ENCODE results near the gene TMTC2.

TMTC2 gene

GRCh38 chr12:83031196-83031595 is 344.5 kb downstream of the TMTC2 start:
- no peak for DNase-seq

GRCh38 chr12:83036847-83037246 is 350.1 kb downstream of the TMTC2 start:
- DNase-seq: no peak

GRCh38 chr12:83039413-83039812 is 352.7 kb downstream of the TMTC2 start:
- no peak for DNase-seq

- DNase-seq: no peak
These were observed 353.6 kb downstream of the TMTC2 start for GRCh38 chr12:83040339-83040738.

GRCh38 chr12:83040991-83041390 is 354.3 kb downstream of the TMTC2 start:
- no peak for DNase-seq

GRCh38 chr12:83042441-83043200 is 355.9 kb downstream of the TMTC2 start:
- DNase-seq: no peak

GRCh38 chr12:83044736-83045135 is 358.0 kb downstream of the TMTC2 start:
- DNase-seq: no peak

- no peak for DNase-seq
These were observed 359.3 kb downstream of the TMTC2 start for GRCh38 chr12:83046019-83046418.

GRCh38 chr12:83049306-83049705 is 362.6 kb downstream of the TMTC2 start:
- no peak for DNase-seq

- no peak for DNase-seq
These were observed 366.3 kb downstream of the TMTC2 start for GRCh38 chr12:83052890-83053541.

- DNase-seq: no peak
These were observed 370.7 kb downstream of the TMTC2 start for GRCh38 chr12:83057436-83057835.

GRCh38 chr12:83059107-83059506 is 372.4 kb downstream of the TMTC2 start:
- no peak for DNase-seq

GRCh38 chr12:83065562-83065961 is 378.9 kb downstream of the TMTC2 start:
- no peak for DNase-seq

GRCh38 chr12:83067981-83068380 is 381.3 kb downstream of the TMTC2 start:
- DNase-seq: no peak

- DNase-seq: no peak
These were observed 387.7 kb downstream of the TMTC2 start for GRCh38 chr12:83074358-83074894.

- no peak for DNase-seq
These were observed 388.8 kb downstream of the TMTC2 start for GRCh38 chr12:83075471-83075870.

GRCh38 chr12:83077041-83077440 is 390.3 kb downstream of the TMTC2 start:
- DNase-seq: no peak

GRCh38 chr12:83082690-83083276 is 396.1 kb downstream of the TMTC2 start:
- DNase-seq: no peak

GRCh38 chr12:83083616-83084015 is 396.9 kb downstream of the TMTC2 start:
- no peak for DNase-seq

- DNase-seq: no peak
These were observed 398.0 kb downstream of the TMTC2 start for GRCh38 chr12:83084516-83085234.

- DNase-seq: no peak
These were observed 399.3 kb downstream of the TMTC2 start for GRCh38 chr12:83086023-83086422.

GRCh38 chr12:83089575-83089974 is 402.9 kb downstream of the TMTC2 start:
- no peak for DNase-seq

GRCh38 chr12:83092129-83092528 is 405.4 kb downstream of the TMTC2 start:
- peak; percentile 77 for DNase-seq

Measured in NCI-H1436 treated with DMSO at 0.1 percent for 48 hours (cell line).